Skeletal muscle tissue (tissue), 3 donors: ENCODE results near the gene TARP.

Experiments
- H3K27ac ChIP-seq: one replicate; pipeline ENCODE4 v1.7.0; 2013; ENCODE audit warnings: mild to moderate bottlenecking, low read depth, low read length, inconsistent platforms
- H3K27me3 ChIP-seq, 3 donors: one replicate each; pipeline ENCODE4 v1.7.0; 2013; ENCODE audit warnings: low read length in 3 of 3; ENCODE audit not compliant: control insufficient read depth in 3 of 3, insufficient read depth in 3 of 3
- H3K36me3 ChIP-seq, 3 donors: one replicate each; pipeline ENCODE4 v1.7.0; 2013; ENCODE audit warnings: low read length in 3 of 3; ENCODE audit not compliant: control insufficient read depth in 3 of 3, insufficient read depth in 3 of 3
- H3K4me1 ChIP-seq, 3 donors: one replicate each; pipeline ENCODE4 v1.7.0; 2013; ENCODE audit warnings: low read length in 3 of 3, mild to moderate bottlenecking in 3 of 3; ENCODE audit not compliant: control insufficient read depth in 3 of 3, insufficient read depth in 3 of 3
- H3K4me3 ChIP-seq, 3 donors: one replicate each; pipeline ENCODE4 v1.7.0; 2013; ENCODE audit warnings: low read length in 3 of 3
- H3K9ac ChIP-seq, 3 donors: one replicate each; pipeline ENCODE4 v1.7.0; 2013; ENCODE audit warnings: low read length in 3 of 3, mild to moderate bottlenecking in 3 of 3, moderate library complexity in 2 of 3, low read depth in 1 of 3
- H3K9me3 ChIP-seq, 3 donors: one replicate each; pipeline ENCODE4 v1.7.0; 2013; ENCODE audit warnings: low read length in 3 of 3; ENCODE audit not compliant: control insufficient read depth in 3 of 3
- donor health status: Osteomylitis.

The TARP gene

DNA sequence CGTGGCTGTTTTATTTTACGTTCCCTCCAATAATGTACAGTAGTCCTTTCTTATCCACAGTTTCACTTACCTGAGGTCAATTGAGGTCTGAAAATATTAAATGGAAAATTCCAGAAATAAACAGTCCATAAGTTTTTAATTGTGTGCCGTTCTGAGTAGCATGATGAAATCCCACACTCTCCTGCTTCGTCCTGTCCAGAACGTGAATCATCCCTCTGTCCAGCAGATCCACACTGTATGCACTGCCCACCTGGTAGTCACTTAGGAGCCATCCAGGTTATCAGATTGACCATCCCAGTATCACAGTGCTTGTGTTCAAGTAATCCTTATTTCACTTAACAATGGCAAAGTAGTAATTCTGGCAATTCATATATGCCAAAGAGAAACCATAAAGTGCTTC, 49.0 kb downstream of the TARP start:
- Histone ChIP-seq H3K9ac (no peak overlapping the region), H3K36me3 (peaks cover 17 to 47% (median 30%) of the 10 kb centered on the region in 3 donors), H3K27me3 (no peaks in the 10 kb centered on the region), H3K27ac (no peak overlapping the region), H3K4me3 (no peak overlapping the region), H3K4me1 (peaks cover 3 to 6% (median 5%) of the 10 kb centered on the region in 3 donors), H3K9me3 (no peaks in the 10 kb centered on the region)

DNA sequence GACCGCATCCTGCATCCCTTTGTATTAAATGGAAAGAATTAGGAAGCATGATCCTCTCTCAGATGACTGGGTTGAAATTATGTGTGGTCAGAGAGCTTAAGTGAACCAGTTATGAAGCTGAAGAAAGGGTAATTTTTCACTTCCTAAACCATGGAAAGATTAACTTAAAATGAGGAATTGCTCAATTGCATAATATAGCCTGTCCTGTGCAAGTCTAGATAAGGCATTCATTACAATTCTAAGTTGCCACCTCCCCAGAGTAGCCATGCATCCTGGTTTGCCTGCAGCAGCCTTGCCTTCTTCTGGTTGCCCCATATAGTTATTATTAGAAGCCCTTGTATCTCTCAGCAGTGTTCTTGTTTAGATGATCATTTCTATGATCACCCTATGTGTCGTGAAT, 50.1 kb downstream of the TARP start:
- H3K4me1 ChIP-seq: peaks cover 3 to 6% (median 5%) of the 10 kb centered on the region in 3 donors
- no peaks in the 10 kb centered on the region for H3K27me3 ChIP-seq
- H3K36me3 ChIP-seq: peaks cover 14 to 46% (median 33%) of the 10 kb centered on the region in 3 donors
- no peak overlapping the region for H3K9ac ChIP-seq
- H3K4me3 ChIP-seq: no peak overlapping the region
- no peaks in the 10 kb centered on the region for H3K9me3 ChIP-seq
- H3K27ac ChIP-seq: no peak overlapping the region

DNA sequence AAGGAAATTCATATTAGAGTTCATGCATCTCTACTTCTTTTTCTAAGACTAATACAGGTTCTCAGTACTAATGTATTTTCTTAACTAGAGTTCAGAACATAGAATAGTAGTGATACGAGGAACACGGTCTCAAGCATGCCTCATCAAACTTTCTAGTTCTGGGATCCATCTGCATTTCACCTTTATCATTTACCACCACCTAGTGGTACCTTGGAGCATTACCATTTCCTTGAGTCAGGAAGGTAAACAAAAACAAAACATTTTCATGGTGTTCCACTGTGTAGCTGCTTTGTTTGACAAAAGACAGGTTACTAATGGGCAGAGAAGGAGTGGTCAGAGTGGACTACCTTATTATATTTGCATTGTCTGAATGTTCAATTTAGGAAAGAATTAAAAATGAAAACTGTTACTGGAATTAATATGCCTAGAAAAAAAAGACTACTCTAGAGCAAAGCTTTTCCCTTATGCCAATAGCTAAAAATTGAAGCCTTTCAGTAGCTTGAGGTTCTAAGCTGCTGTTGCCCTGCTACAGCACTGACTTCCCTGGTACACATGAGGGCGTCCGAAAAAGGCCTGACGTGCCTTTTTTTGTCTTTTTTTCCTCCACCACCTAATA, 50.8 kb downstream of the TARP start:
- no peak overlapping the region for H3K9ac ChIP-seq
- H3K4me1 ChIP-seq: peaks cover 3 to 6% (median 5%) of the 10 kb centered on the region in 3 donors
- no peak overlapping the region for H3K4me3 ChIP-seq
- H3K27ac ChIP-seq: no peak overlapping the region
- no peaks in the 10 kb centered on the region for H3K27me3 ChIP-seq
- no peaks in the 10 kb centered on the region for H3K9me3 ChIP-seq
- peaks cover 14 to 44% (median 36%) of the 10 kb centered on the region in 3 donors for H3K36me3 ChIP-seq

DNA sequence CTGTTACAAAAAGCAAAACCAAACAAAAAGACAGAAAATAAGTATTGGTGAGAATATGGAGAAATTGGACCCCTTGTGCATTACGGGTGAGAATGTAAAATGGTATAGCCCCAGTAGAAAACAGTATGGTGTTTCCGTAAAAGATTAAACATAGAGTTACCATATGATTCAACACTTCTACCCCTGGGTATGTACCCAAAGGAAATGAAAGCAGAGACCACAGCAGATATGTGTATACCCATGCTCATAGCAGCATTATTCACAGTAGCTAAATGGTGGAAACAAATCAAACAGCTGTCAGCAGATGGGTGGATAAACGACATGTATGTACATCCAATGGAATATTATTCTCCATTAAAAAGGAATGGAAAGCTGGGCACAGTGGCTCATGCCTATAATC, 53.0 kb downstream of the TARP start:
- no peak overlapping the region for H3K9ac ChIP-seq
- H3K4me3 ChIP-seq: no peak overlapping the region
- H3K27me3 ChIP-seq: no peaks in the 10 kb centered on the region
- peaks cover 14 to 42% (median 42%) of the 10 kb centered on the region in 3 donors for H3K36me3 ChIP-seq
- H3K27ac ChIP-seq: no peak overlapping the region
- peaks cover 12 to 19% (median 14%) of the 10 kb centered on the region in 3 donors for H3K4me1 ChIP-seq
- H3K9me3 ChIP-seq: no peaks in the 10 kb centered on the region

DNA sequence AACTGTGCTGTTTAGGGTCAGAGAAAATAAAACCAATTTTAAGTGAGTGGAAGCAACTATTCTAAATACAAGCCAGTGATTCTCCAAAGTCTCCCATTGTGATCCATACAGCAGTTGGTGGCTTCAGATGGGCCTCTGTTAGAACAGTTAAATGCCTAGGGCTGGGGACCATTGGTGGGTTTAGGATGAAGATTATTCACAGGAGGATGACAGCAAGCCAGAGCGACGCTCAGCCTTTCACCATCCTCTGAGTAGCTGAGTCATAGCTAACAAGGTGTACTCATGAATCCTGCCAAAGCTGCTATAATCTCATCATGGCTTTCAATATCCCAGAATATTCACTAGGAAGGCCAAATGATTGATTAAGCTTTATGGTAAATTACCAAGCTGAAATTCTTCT, 55.8 kb downstream of the TARP start:
- H3K27me3 ChIP-seq: no peaks in the 10 kb centered on the region
- H3K4me3 ChIP-seq: no peak overlapping the region
- H3K4me1 ChIP-seq: peaks cover 14 to 19% (median 15%) of the 10 kb centered on the region in 3 donors
- H3K36me3 ChIP-seq: peaks cover 14 to 49% (median 37%) of the 10 kb centered on the region in 3 donors
- no peaks in the 10 kb centered on the region for H3K9me3 ChIP-seq
- no peak overlapping the region for H3K27ac ChIP-seq
- H3K9ac ChIP-seq: no peak overlapping the region

DNA sequence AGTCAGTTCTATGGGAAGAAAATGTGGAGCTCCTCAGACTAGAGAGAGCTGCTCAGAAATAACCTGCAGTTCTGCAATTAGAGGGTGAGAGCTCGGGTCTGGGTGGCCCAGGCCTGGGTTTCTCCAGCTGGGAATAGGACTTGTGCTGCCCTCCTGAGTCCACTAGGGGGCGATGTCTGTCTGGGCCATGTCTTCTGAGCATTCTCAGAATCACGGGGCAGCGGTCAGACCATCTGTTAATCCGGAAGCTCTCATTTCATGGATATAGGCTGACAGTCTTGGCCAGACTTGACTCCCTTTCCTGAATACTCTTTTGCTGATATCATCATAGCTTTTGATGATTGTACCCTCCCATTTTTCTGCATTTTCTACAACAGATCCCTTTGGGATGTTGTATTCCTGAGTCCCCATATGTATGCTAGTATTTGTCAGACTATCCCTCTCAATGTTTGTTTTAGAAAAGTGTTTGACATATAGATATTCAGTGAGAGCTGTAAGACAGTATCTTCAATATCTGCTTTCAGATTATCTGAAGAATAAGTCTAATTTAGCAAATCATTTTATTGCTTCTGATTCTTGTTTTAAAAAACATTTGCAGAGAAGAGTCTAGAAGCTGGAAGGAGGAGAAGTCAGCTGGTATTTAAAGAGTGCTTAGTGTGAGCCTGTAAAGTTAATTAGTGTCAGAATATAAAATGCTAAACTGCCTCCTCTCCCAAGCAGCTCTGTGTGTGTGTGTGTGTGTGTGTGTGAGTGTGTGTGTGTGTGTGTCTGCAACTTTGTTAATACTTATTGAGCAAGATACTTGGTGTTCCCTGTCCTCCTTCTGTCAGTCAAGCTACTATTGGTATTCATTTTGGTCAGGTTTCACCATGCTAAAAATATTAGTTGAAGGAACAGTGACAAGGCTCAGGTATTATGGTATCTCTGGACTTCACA, 57.4 kb downstream of the TARP start:
- Histone ChIP-seq H3K27ac (no peak overlapping the region), H3K36me3 (peaks cover 14 to 40% (median 30%) of the 10 kb centered on the region in 3 donors), H3K4me3 (no peak overlapping the region), H3K4me1 (peaks cover 10 to 18% (median 15%) of the 10 kb centered on the region in 3 donors), H3K9ac (no peak overlapping the region), H3K9me3 (no peaks in the 10 kb centered on the region), H3K27me3 (no peaks in the 10 kb centered on the region)

DNA sequence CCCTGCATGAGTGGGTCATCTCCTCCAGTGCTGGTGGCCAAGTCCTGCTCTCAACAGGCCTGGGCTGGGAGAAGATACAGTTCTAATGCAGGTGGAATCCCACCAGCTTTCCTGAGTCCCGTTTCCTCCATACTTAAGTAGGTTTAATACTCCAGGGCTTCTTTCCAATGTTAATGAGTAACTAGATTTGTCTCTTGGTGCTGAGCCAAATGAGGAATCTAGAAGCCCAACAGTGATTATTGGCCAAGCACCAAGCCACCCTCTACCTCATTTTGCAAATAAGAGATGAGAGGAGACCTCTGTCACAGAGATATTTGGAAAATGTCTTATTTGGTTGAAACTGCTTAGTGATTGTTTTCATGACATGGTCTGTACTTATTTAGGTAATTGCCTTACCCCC, 58.3 kb downstream of the TARP start:
- Histone ChIP-seq H3K4me1 (peaks cover 10 to 18% (median 15%) of the 10 kb centered on the region in 3 donors), H3K36me3 (peaks cover 12 to 35% (median 23%) of the 10 kb centered on the region in 3 donors), H3K9me3 (no peaks in the 10 kb centered on the region), H3K4me3 (no peak overlapping the region), H3K27me3 (no peaks in the 10 kb centered on the region), H3K9ac (no peak overlapping the region), H3K27ac (no peak overlapping the region)

DNA sequence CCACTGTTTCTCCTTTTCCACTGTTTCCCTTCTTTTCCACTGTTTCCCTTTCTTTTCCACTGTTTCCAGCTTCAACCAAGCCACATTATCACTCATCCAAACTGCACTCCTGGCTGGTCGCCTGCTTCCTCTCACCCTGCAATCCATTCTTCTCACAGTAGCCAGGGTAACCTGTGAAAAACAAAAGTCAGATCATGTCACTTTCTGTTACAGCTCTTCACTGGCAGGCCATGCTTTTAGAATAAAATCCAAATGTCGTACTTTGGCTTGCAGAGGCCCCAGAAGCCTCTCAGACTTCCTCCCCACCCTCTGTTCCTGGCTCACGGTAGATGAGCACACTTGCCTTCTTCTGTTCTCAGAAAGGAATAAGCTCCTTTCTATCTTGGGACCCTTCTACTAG, 61.5 kb downstream of the TARP start:
- Histone ChIP-seq H3K9ac (no peak overlapping the region), H3K36me3 (peaks cover 0 to 14% (median 8%) of the 10 kb centered on the region in 3 donors), H3K27ac (no peak overlapping the region)

DNA sequence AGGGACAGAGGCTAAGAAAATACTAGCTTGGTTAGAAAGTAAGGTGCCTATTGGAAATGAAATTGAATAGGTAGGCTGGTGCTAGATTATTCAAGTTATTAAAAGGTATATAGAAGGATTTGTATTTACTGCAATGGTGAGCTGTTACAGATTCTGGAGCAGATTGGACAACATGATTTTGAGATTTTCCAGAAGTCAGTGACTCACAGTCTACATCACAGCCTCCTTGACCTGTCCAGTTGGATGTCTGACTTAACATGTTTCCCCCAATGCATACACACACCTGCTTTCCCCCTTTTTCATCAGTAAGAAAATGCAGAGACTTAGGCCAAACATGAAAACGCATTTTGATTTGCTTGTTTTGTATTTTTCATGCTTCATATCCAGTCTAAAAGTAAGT, 62.0 kb downstream of the TARP start:
- Histone ChIP-seq H3K27me3 (no peaks in the 10 kb centered on the region), H3K4me1 (peaks cover 7 to 15% (median 14%) of the 10 kb centered on the region in 3 donors), H3K9ac (no peak overlapping the region), H3K9me3 (no peaks in the 10 kb centered on the region), H3K27ac (no peak overlapping the region), H3K4me3 (no peak overlapping the region), H3K36me3 (peaks cover 0 to 11% (median 6%) of the 10 kb centered on the region in 3 donors)

More for the DNA sequence above, 61.5 kb downstream of the TARP start:
- Histone ChIP-seq H3K9me3 (no peaks in the 10 kb centered on the region), H3K4me1 (peaks cover 10 to 18% (median 15%) of the 10 kb centered on the region in 3 donors), H3K4me3 (no peak overlapping the region), H3K27me3 (no peaks in the 10 kb centered on the region)
